ENCODE measurements around the gene RPS6KA2.

RPS6KA2 gene

DNA sequence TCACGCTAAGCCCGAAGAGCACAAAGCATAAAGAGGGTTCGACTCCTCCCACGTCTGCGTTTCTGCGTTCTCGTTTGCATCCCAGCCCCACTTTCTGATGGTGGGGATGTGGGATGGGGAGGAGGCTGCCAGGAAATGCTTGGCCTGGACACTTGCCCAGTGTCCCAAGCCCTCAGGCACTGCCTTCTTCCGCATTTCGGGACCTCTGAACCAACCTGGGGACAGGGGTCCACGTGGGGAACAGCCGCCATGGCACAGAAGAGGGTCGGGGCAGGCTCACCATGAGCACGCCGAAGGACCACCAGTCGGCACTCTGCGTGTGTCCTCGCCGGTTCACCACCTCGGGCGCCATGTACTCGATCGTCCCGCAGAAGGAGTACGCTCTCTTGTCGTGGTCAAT, 128.8 kb downstream of the RPS6KA2 start:
- FAIRE-seq: no peak

DNA sequence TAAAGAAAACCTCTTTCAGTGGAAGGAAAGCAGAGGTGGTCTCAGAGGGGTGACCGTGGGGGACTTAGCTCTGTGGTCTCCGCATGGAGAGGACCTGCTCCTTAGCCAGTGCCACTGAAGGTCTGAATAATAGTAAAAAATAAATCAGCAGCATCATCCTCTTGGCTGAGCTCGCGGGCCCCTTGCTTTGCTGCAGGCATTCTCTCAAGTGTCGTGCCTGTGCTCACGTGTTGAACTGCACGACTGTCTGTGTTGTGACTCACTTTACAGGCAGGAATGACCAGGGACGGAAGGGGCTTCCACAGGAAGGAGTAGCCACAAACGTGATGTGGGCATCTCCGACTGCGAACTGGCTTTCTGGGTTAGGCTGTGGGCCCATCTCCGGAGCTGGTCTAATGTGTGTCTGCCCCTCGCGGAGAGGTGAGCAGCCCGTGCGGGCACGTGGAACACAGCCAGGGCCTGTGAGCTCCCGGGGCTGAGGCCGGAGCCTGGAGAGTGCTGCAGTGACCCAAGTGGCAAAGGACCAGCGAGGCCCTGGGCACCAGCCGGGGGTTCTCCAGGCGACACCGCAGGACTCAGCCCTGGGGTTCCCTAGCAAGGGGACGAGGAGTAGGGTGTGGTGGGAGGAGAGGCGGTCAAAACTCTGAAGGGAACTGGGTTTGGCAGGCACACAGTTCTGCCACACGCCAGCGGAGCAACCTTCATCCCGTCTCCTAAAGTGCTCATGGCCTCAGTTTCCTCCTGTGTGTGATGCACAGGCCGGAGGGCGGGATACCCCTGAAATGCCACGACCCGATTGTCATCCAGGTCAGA, 129.8 kb downstream of the RPS6KA2 start:
- no peak for FAIRE-seq

GRCh38 chr6:166496460-166496859, 130.6 kb downstream of the RPS6KA2 start:
- no peak for FAIRE-seq

GRCh38 chr6:166495487-166496314, 131.3 kb downstream of the RPS6KA2 start:
- FAIRE-seq: no peak

DNA sequence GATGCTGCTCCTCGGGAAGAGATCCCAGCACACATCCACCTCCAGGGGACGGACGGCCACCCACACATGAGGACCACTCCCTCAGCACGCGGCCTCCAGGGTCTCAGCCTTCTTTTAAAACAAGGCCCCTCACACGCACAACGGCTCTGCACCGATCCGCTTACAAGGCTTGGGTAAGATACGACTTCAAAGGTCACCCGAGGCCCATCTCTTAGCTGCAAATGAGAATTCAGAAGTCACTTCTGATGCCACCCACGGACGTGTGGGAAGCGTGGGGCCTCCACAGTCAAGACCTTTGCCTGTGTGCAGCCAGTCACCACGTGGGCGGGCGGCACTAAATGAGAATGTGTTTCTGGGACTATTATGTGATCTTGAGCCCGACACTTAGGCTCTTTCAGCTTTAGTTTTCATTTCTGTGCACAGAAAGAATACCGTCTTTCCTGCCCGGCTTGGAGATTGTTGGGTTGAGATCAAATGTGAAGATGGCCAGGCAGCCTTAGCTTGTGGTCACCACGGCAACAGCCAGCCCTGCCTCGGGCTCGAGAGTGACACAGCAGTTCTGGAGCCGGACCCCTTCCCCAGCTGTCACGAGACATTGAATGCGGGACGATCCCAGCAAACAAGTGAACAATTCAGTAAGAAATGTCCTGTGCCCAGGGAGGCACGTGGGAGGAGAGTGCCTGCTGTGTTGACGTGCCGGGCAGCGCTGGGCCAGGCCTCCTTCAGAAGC, 132.1 kb downstream of the RPS6KA2 start:
- FAIRE-seq: no peak

DNA sequence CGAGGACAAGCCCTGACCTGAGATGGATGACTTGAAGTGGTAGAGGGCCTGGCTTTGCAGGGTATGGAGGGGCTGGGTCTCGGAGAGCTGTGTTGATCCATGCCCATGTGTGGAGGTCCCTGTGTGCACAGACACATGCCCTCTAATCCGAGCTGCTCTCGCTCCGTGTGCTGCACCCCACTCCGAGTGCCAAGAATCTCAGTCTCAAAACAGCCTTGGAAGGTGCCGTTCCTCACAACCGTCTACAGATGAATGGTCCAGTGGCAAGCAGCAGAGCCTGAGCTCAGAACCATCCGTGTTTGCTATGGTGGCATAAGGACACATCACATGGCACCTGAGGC, 133.0 kb downstream of the RPS6KA2 start:
- FAIRE-seq: no peak

DNA sequence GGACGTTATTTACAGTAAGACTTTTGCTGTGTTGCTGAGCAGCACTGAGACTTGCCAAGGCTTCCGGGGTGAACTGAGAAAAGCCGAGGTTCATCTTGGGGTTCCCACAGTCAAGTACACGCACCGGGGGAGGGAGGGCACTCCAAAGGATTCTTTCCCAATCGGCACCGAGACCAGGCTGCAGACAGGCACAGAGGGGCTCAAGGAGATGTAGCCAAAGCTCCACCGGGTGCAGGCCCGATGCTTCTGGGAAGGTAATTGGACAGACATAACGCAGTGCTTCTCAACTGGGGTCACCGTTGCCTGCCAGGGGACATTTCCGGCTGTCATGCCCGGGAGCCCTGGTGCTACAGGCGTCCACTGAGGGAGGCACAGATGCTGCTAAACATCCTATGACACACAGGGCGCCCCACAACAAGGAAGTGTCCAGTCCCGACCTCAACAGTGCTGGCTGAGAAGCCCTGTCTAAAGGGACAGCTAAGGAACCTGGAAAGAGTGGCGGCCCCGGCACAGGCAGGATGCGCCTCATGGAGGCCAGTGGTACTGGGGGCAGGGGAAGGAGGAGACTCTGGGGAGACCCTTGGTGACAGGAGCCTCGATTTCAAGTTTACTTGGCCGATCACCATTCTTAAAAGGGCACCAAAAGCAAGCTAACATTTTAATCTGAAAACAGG, 133.5 kb downstream of the RPS6KA2 start:
- FAIRE-seq: no peak

- FAIRE-seq: no peak
Measured at GRCh38 chr6:166492092-166492741, 134.8 kb downstream of the RPS6KA2 start.

- FAIRE-seq: no peak
Measured at GRCh38 chr6:166490671-166491500, 136.2 kb downstream of the RPS6KA2 start.

GRCh38 chr6:166489301-166490155, 137.5 kb downstream of the RPS6KA2 start:
- FAIRE-seq: no peak

GRCh38 chr6:166488701-166489100, 138.3 kb downstream of the RPS6KA2 start:
- no peak for FAIRE-seq

- FAIRE-seq: no peak
Measured at GRCh38 chr6:166488076-166488685, 138.9 kb downstream of the RPS6KA2 start.

- no peak for FAIRE-seq
Measured at GRCh38 chr6:166487148-166487547, 139.9 kb downstream of the RPS6KA2 start.

DNA sequence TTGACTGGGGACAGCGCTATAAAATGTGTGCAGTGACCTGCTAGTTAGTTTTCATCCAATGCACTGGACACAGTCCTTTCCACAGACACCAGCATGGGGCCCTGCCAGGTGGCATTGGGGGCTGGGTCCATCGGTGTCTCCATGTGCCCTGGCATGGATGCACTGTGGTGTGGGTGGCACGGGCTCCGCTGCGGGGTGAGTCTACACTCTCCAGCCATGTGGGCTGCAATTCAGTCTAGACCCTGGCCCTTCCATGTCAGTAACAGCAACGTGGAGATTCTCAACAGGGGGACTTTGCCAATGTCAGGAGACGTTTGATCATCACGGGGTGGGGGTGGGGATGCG, 140.5 kb downstream of the RPS6KA2 start:
- FAIRE-seq: no peak

GRCh38 chr6:166485651-166486535, 141.2 kb downstream of the RPS6KA2 start:
- FAIRE-seq: no peak

- FAIRE-seq: no peak
Measured at GRCh38 chr6:166484863-166485262, 142.2 kb downstream of the RPS6KA2 start.

- FAIRE-seq: no peak
Measured at GRCh38 chr6:166483573-166484250, 143.3 kb downstream of the RPS6KA2 start.

DNA sequence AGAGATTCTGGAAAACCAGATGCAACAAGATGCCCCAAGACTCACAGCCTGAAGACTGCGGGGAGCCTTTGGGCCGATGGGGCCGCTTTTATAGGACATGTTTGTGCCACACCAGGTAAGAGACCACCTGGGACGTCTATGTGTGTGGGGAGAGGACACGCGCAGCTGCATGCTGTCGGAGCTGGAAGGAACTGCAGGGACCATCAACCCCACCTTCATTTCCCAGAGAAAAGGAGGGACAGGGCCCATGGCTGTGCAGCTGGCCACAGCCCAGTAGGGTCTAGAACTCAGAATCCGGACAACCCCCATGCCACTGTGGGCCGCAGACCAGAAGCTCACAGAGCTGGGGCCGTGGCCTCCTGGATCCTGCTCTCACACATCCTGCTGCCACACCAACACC, 144.0 kb downstream of the RPS6KA2 start:
- no peak for FAIRE-seq
